GM19240 (cell line): ENCODE results near the gene TRIM47.
"Not testable (repeated sequence)": the region's sequence is repeated elsewhere in the genome, so short reads cannot be mapped to it uniquely, and the experiment has no call there.

Experiments
- DNase-seq: peaks from one replicate; pipeline ENCODE4 v3.0.0; 2011; ENCODE audit warnings: low spot score; ENCODE audit not compliant: insufficient read length

Gene TRIM47

GRCh38 chr17:75892556-75893224, 14.3 kb upstream of the TRIM47 start:
- DNase-seq = no peak

- no peak for DNase-seq
Observed at GRCh38 chr17:75891605-75892555, 13.5 kb upstream of the TRIM47 start.

GRCh38 chr17:75891022-75891604, 12.7 kb upstream of the TRIM47 start:
- no peak for DNase-seq

GRCh38 chr17:75889454-75889853, 11.1 kb upstream of the TRIM47 start:
- no peak for DNase-seq

GRCh38 chr17:75888484-75888883, 10.1 kb upstream of the TRIM47 start:
- no peak for DNase-seq

GRCh38 chr17:75885860-75886259, 7.5 kb upstream of the TRIM47 start:
- not testable (repeated sequence) for DNase-seq

- no peak for DNase-seq
Observed at GRCh38 chr17:75885431-75885830, 7.0 kb upstream of the TRIM47 start.

GRCh38 chr17:75881678-75882454, 3.5 kb upstream of the TRIM47 start:
- DNase-seq = no peak

GRCh38 chr17:75880266-75880665, 1.9 kb upstream of the TRIM47 start:
- DNase-seq = no peak

- DNase-seq = peak; percentile 63
Observed at GRCh38 chr17:75877752-75878173, 618 bp downstream of the TRIM47 start.

GRCh38 chr17:75876938-75877751, 1.2 kb downstream of the TRIM47 start:
- DNase-seq = no peak

GRCh38 chr17:75876190-75876937, 2.0 kb downstream of the TRIM47 start:
- DNase-seq = peak; percentile 46

- DNase-seq = no peak
Observed at GRCh38 chr17:75875940-75876189, 2.5 kb downstream of the TRIM47 start.

GRCh38 chr17:75875182-75875939, 3.0 kb downstream of the TRIM47 start:
- DNase-seq = no peak

- no peak for DNase-seq
Observed at GRCh38 chr17:75874323-75875181, 3.8 kb downstream of the TRIM47 start.

GRCh38 chr17:75873587-75874322, 4.6 kb downstream of the TRIM47 start:
- DNase-seq = no peak

- DNase-seq = no peak
Observed at GRCh38 chr17:75872434-75873351, 5.7 kb downstream of the TRIM47 start.
